Astrocyte (in vitro differentiated cells and primary cell): ENCODE measurements around the gene JMJD7. TPM values are rescaled to one million over a fixed set of nuclear protein-coding genes. Genes with fewer than 3 reads are reported as not detected.

Experiments
- DNase-seq: peaks from one replicate; pipeline ENCODE4 v3.0.0-alpha.2; 2010; ENCODE audit warnings: low read depth
- FAIRE-seq: peaks from 2 replicates; lab custom pipeline; 2011; peaks lifted over from hg19 to GRCh38; lab: Jason Lieb, UNC
- H2AFZ ChIP-seq: 2 replicates; pipeline ENCODE4 v1.6.0; 2012; ENCODE audit warnings: low read depth, low read length, inconsistent platforms
- H3K27ac ChIP-seq: 2 replicates; pipeline ENCODE4 v1.5.1; 2011; ENCODE audit warnings: low read depth, low read length, inconsistent platforms
- H3K27me3 ChIP-seq: 2 replicates; pipeline ENCODE4 v1.6.0; 2011; ENCODE audit warnings: low read length, inconsistent platforms; ENCODE audit not compliant: insufficient read depth
- H3K36me3 ChIP-seq: 2 replicates; pipeline ENCODE4 v1.5.1; 2011; ENCODE audit warnings: low read length, inconsistent platforms; ENCODE audit not compliant: insufficient read depth
- H3K4me1 ChIP-seq: 2 replicates; pipeline ENCODE4 v1.5.1; 2011; ENCODE audit warnings: low read length, inconsistent platforms; ENCODE audit not compliant: insufficient read depth
- H3K4me2 ChIP-seq: 2 replicates; pipeline ENCODE4 v1.6.0; 2012; ENCODE audit warnings: low read length, inconsistent platforms
- H3K4me3 ChIP-seq: 2 replicates; pipeline ENCODE4 v1.5.1; 2011; ENCODE audit warnings: low read depth, mild to moderate bottlenecking, low read length, inconsistent platforms; ENCODE audit not compliant: insufficient read depth
- H3K79me2 ChIP-seq: 2 replicates; pipeline ENCODE4 v1.6.0; 2012; ENCODE audit warnings: mild to moderate bottlenecking, low read length, inconsistent platforms; ENCODE audit not compliant: insufficient read depth
- H3K9ac ChIP-seq: 2 replicates; pipeline ENCODE4 v1.6.0; 2012; ENCODE audit warnings: mild to moderate bottlenecking, low read length, inconsistent platforms
- H3K9me3 ChIP-seq: 2 replicates; pipeline ENCODE4 v1.5.1; 2012; ENCODE audit warnings: low read depth, mild to moderate bottlenecking, low read length, inconsistent platforms; ENCODE audit not compliant: insufficient read depth
- H4K20me1 ChIP-seq: 2 replicates; pipeline ENCODE4 v1.6.0; 2012; ENCODE audit warnings: low read length, inconsistent platforms; ENCODE audit not compliant: insufficient read depth
- H3K27ac Mint-ChIP-seq: one replicate; pipeline ENCODE4 v1.8.0; 2021; ENCODE audit warnings: mild to moderate bottlenecking, mixed read lengths; ENCODE audit not compliant: unreplicated experiment
- H3K27me3 Mint-ChIP-seq: one replicate; pipeline ENCODE4 v1.8.0; 2021; ENCODE audit warnings: low read depth, mixed read lengths; ENCODE audit not compliant: unreplicated experiment
- H3K36me3 Mint-ChIP-seq: one replicate; pipeline ENCODE4 v1.8.0; 2021; ENCODE audit warnings: low read depth, mixed read lengths; ENCODE audit not compliant: unreplicated experiment
- H3K4me1 Mint-ChIP-seq: one replicate; pipeline ENCODE4 v1.8.0; 2021; ENCODE audit warnings: low read depth, mixed read lengths; ENCODE audit not compliant: unreplicated experiment
- H3K4me3 Mint-ChIP-seq: one replicate; pipeline ENCODE4 v1.8.0; 2021; ENCODE audit warnings: mild to moderate bottlenecking, moderate library complexity, mixed read lengths; ENCODE audit not compliant: unreplicated experiment
- H3K9me3 Mint-ChIP-seq: one replicate; pipeline ENCODE4 v1.8.0; 2021; ENCODE audit warnings: mild to moderate bottlenecking, mixed read lengths; ENCODE audit not compliant: unreplicated experiment
- CTCF ChIP-seq: IDR thresholded peaks from 2 replicates; pipeline ENCODE4 v1.5.1; 2011; ENCODE audit warnings: low read depth, mild to moderate bottlenecking, inconsistent platforms, low read length, moderate library complexity; ENCODE audit not compliant: insufficient read depth
- EZH2 ChIP-seq: IDR thresholded peaks from 2 replicates; pipeline ENCODE4 v1.6.1; 2012; ENCODE audit warnings: mild to moderate bottlenecking, low read length, inconsistent platforms; ENCODE audit not compliant: insufficient read depth
- total RNA-seq: library from RNA; stranded (reverse); gene quantifications from 2 replicates; pipeline ENCODE4 v1.2.1, GENCODE V29; 2021

JMJD7 gene
- total RNA-seq, 1 donor from 2014 or later: 7.6 TPM

- H3K36me3 Mint-ChIP-seq: peaks cover 30% of the 10 kb centered on the region
- H3K27me3 Mint-ChIP-seq: no peaks in the 10 kb centered on the region
Observed at GRCh38 chr15:41812820-41813375, 15.0 kb upstream of the JMJD7 start.

GRCh38 chr15:41813426-41813825, 14.5 kb upstream of the JMJD7 start:
- Mint-ChIP-seq H3K4me1 (peaks cover 2% of the 10 kb centered on the region), H3K27me3 (no peaks in the 10 kb centered on the region), H3K4me3 (no peak overlapping the region), H3K36me3 (peaks cover 34% of the 10 kb centered on the region), H3K9me3 (no peaks in the 10 kb centered on the region), H3K27ac (no peak overlapping the region)
- H3K9ac ChIP-seq: no peak overlapping the region
- H3K9me3 ChIP-seq: no peaks in the 10 kb centered on the region
- no peaks in the 10 kb centered on the region for H3K27me3 ChIP-seq
- peaks cover 11% of the 10 kb centered on the region for H3K36me3 ChIP-seq
- no peak for DNase-seq
- no peak for FAIRE-seq
- no peaks in the 10 kb centered on the region for H3K79me2 ChIP-seq
- no peak for TF ChIP-seq EZH2
- TF ChIP-seq CTCF: no peak
- no peak overlapping the region for H3K27ac ChIP-seq
- H3K4me3 ChIP-seq: no peak overlapping the region
- H3K4me1 ChIP-seq: peaks cover 5% of the 10 kb centered on the region
- H4K20me1 ChIP-seq: peaks cover 48% of the 10 kb centered on the region
- H3K4me2 ChIP-seq: no peak overlapping the region
- H2AFZ ChIP-seq: no peak overlapping the region

More at GRCh38 chr15:41812820-41813375, 15.0 kb upstream of the JMJD7 start:
- Histone ChIP-seq H3K4me3 (no peak overlapping the region), H3K9ac (no peak overlapping the region), H3K27ac (no peak overlapping the region), H3K79me2 (no peaks in the 10 kb centered on the region), H3K36me3 (peaks cover 11% of the 10 kb centered on the region), H3K27me3 (no peaks in the 10 kb centered on the region), H3K4me2 (no peak overlapping the region), H2AFZ (no peak overlapping the region), H4K20me1 (peaks cover 48% of the 10 kb centered on the region), H3K4me1 (peaks cover 5% of the 10 kb centered on the region), H3K9me3 (no peaks in the 10 kb centered on the region)
- FAIRE-seq (no peak), DNase-seq (no peak)
- Mint-ChIP-seq H3K4me3 (no peak overlapping the region), H3K27ac (no peak overlapping the region), H3K4me1 (peaks cover 2% of the 10 kb centered on the region), H3K9me3 (no peaks in the 10 kb centered on the region)
- TF ChIP-seq CTCF: no peak
- TF ChIP-seq EZH2: no peak

GRCh38 chr15:41814534-41814933, 13.4 kb upstream of the JMJD7 start:
- Mint-ChIP-seq H3K4me1 (peaks cover under 1% of the 10 kb centered on the region), H3K36me3 (peaks cover 37% of the 10 kb centered on the region), H3K9me3 (no peaks in the 10 kb centered on the region), H3K27ac (no peak overlapping the region), H3K27me3 (no peaks in the 10 kb centered on the region), H3K4me3 (no peak overlapping the region)
- Histone ChIP-seq H3K4me2 (no peak overlapping the region), H3K27ac (no peak overlapping the region), H2AFZ (no peak overlapping the region), H3K4me1 (no peaks in the 10 kb centered on the region), H3K79me2 (no peaks in the 10 kb centered on the region), H3K9ac (no peak overlapping the region), H4K20me1 (peaks cover 42% of the 10 kb centered on the region), H3K27me3 (no peaks in the 10 kb centered on the region), H3K36me3 (peaks cover 13% of the 10 kb centered on the region), H3K9me3 (no peaks in the 10 kb centered on the region), H3K4me3 (no peak overlapping the region)
- TF ChIP-seq EZH2: no peak
- TF ChIP-seq CTCF: no peak
- DNase-seq (no peak), FAIRE-seq (no peak)
